GM23338 (cell line): Measurements from ENCODE around the gene SRPRA.

Source experiments
- CREB1 ChIP-seq: fragments of 250-450 bp; sonication (Bioruptor Pico); IDR thresholded peaks from 2 replicates; pipeline ENCODE4 v1.5.0; 2020; ENCODE audit warnings: low read depth, mild to moderate bottlenecking, moderate library complexity
- EZH2 ChIP-seq: fragments of 200-600 bp; sonication (generic); IDR thresholded peaks from one replicate; pipeline ENCODE4 v1.8.0; 2017; ENCODE audit warnings: antibody characterized with exemption, mild to moderate bottlenecking, low read depth; ENCODE audit not compliant: unreplicated experiment
- EZH2phosphoT487 ChIP-seq: fragments of 200-600 bp; sonication (generic); IDR thresholded peaks from one replicate; pipeline ENCODE4 v1.8.1; 2018; ENCODE audit warnings: antibody characterized with exemption; ENCODE audit not compliant: unreplicated experiment
- JUNB ChIP-seq: IDR thresholded peaks from one replicate; pipeline ENCODE4 v1.6.1; 2016; ENCODE audit warnings: antibody characterized with exemption; ENCODE audit not compliant: unreplicated experiment
- POLR2AphosphoS5 ChIP-seq: IDR thresholded peaks from 2 replicates; pipeline ENCODE4 v1.6.1; 2016; ENCODE audit warnings: antibody characterized with exemption, low read depth
- ZNF114 ChIP-seq: fragments of 250-450 bp; sonication (Bioruptor Pico); IDR thresholded peaks from 2 replicates; pipeline ENCODE4 v1.5.0; 2020; ENCODE audit warnings: mild to moderate bottlenecking, moderate library complexity
- TF ChIP-seq, protein P1 (sequence below), 2 experiments: fragments of 200-600 bp in 1 of 2; sonication (generic) in 1 of 2; conservative IDR thresholded peaks; 2 replicates each; pipeline versions ENCODE4 v1.5.1 to v1.6.1; 2016 to 2017; ENCODE audit warnings: antibody characterized with exemption in 2 of 2, low read depth in 2 of 2, mild to moderate bottlenecking in 2 of 2, moderate library complexity in 1 of 2
- TF ChIP-seq, protein P2 (sequence below): IDR thresholded peaks from 2 replicates; pipeline ENCODE4 v1.6.1; 2016; ENCODE audit warnings: antibody characterized with exemption
- TF ChIP-seq, protein P3 (sequence below): IDR thresholded peaks from one replicate; pipeline ENCODE4 v1.6.1; 2018; ENCODE audit warnings: antibody characterized with exemption; ENCODE audit not compliant: unreplicated experiment

DNA sequence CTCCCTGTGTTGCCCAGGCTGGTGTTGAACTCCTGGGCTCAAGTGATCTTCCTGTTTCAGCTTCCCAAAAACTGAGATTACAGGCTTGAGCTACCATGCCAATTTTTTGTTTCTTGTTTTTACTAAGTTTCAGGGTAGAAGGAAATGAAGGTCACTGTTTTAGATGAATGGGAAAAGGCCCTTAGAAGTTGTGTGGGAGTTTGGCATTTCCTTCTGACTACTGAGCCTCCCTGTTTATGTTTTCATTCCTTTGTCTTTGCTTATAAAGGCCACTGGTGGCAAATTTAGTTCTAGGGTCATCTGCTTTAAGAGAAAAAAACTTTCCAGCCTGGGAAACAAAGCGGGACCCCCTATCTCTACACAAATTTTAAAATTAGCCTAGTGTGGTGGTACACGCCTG, 22.1 kb downstream of the SRPRA start:
- TF ChIP-seq, protein P1, sequence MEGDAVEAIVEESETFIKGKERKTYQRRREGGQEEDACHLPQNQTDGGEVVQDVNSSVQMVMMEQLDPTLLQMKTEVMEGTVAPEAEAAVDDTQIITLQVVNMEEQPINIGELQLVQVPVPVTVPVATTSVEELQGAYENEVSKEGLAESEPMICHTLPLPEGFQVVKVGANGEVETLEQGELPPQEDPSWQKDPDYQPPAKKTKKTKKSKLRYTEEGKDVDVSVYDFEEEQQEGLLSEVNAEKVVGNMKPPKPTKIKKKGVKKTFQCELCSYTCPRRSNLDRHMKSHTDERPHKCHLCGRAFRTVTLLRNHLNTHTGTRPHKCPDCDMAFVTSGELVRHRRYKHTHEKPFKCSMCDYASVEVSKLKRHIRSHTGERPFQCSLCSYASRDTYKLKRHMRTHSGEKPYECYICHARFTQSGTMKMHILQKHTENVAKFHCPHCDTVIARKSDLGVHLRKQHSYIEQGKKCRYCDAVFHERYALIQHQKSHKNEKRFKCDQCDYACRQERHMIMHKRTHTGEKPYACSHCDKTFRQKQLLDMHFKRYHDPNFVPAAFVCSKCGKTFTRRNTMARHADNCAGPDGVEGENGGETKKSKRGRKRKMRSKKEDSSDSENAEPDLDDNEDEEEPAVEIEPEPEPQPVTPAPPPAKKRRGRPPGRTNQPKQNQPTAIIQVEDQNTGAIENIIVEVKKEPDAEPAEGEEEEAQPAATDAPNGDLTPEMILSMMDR (conservative IDR thresholded peaks at IDR 0.05; ENCODE audit: low read depth in 2 of 2), result no peak
- TF ChIP-seq, protein P2, sequence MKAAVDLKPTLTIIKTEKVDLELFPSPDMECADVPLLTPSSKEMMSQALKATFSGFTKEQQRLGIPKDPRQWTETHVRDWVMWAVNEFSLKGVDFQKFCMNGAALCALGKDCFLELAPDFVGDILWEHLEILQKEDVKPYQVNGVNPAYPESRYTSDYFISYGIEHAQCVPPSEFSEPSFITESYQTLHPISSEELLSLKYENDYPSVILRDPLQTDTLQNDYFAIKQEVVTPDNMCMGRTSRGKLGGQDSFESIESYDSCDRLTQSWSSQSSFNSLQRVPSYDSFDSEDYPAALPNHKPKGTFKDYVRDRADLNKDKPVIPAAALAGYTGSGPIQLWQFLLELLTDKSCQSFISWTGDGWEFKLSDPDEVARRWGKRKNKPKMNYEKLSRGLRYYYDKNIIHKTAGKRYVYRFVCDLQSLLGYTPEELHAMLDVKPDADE, result no peak
- TF ChIP-seq POLR2AphosphoS5 (no peak), JUNB (no peak), EZH2 (no peak), EZH2phosphoT487 (no peak), ZNF114 (CRISPR knock-in tag) (no peak), CREB1 (CRISPR knock-in tag) (no peak)
- TF ChIP-seq, protein P3, sequence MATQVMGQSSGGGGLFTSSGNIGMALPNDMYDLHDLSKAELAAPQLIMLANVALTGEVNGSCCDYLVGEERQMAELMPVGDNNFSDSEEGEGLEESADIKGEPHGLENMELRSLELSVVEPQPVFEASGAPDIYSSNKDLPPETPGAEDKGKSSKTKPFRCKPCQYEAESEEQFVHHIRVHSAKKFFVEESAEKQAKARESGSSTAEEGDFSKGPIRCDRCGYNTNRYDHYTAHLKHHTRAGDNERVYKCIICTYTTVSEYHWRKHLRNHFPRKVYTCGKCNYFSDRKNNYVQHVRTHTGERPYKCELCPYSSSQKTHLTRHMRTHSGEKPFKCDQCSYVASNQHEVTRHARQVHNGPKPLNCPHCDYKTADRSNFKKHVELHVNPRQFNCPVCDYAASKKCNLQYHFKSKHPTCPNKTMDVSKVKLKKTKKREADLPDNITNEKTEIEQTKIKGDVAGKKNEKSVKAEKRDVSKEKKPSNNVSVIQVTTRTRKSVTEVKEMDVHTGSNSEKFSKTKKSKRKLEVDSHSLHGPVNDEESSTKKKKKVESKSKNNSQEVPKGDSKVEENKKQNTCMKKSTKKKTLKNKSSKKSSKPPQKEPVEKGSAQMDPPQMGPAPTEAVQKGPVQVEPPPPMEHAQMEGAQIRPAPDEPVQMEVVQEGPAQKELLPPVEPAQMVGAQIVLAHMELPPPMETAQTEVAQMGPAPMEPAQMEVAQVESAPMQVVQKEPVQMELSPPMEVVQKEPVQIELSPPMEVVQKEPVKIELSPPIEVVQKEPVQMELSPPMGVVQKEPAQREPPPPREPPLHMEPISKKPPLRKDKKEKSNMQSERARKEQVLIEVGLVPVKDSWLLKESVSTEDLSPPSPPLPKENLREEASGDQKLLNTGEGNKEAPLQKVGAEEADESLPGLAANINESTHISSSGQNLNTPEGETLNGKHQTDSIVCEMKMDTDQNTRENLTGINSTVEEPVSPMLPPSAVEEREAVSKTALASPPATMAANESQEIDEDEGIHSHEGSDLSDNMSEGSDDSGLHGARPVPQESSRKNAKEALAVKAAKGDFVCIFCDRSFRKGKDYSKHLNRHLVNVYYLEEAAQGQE, result no peak
